ENCODE measurements around the gene PLPP1. TPM values are rescaled to one million over a fixed set of nuclear protein-coding genes. Genes with fewer than 3 reads are reported as not detected.

PLPP1 gene
- total RNA-seq, 1 experiment from 2014 or later = 20.2 TPM

- CTCF ChIA-PET = interaction anchor here (0.8 to 1.0 kb wide), 2 partner anchors 20 to 33 kb away, joined by 3 read pairs; no protein-coding TSS in a partner anchor
- intact Hi-C loops (cut with micrococcal nuclease; ENCODE audit: unreplicated experiment) = no loop called here
- H3K36me3 Mint-ChIP-seq (ENCODE audit: insufficient read depth, unreplicated experiment) = no peaks in the 10 kb centered on the region
- H3K4me3 Mint-ChIP-seq (ENCODE audit: low read depth, unreplicated experiment) = no peak overlapping the region
- TF ChIP-seq CTCF (IDR thresholded peaks at IDR 0.05; ENCODE audit: unreplicated experiment) = no peak
- H3K9me3 Mint-ChIP-seq (ENCODE audit: low read depth, unreplicated experiment) = no peaks in the 10 kb centered on the region
- BruUV-seq (replicated peaks) = no TSS peak
- no peak overlapping the region for H3K27ac Mint-ChIP-seq (ENCODE audit: unreplicated experiment)
- H3K4me1 Mint-ChIP-seq (ENCODE audit: low read depth, unreplicated experiment) = no peaks in the 10 kb centered on the region
- no peaks in the 10 kb centered on the region for H3K27me3 Mint-ChIP-seq (ENCODE audit: unreplicated experiment)
- no peak for DNase-seq
Measured at GRCh38 chr5:55484531-55484930, 50.2 kb downstream of the PLPP1 start.

GRCh38 chr5:55483885-55484284, 50.9 kb downstream of the PLPP1 start:
- no peak for DNase-seq
- TF ChIP-seq CTCF (IDR thresholded peaks at IDR 0.05; ENCODE audit: unreplicated experiment) = no peak
- intact Hi-C loops (cut with micrococcal nuclease; ENCODE audit: unreplicated experiment) = no loop called here
- Mint-ChIP-seq H3K27me3 (ENCODE audit: unreplicated experiment) (no peaks in the 10 kb centered on the region), H3K27ac (ENCODE audit: unreplicated experiment) (no peak overlapping the region), H3K4me3 (ENCODE audit: low read depth, unreplicated experiment) (no peak overlapping the region), H3K36me3 (ENCODE audit: insufficient read depth, unreplicated experiment) (no peaks in the 10 kb centered on the region), H3K4me1 (ENCODE audit: low read depth, unreplicated experiment) (no peaks in the 10 kb centered on the region), H3K9me3 (ENCODE audit: low read depth, unreplicated experiment) (no peaks in the 10 kb centered on the region)
- no TSS peak for BruUV-seq (replicated peaks)
- CTCF ChIA-PET = interaction anchor here (1.0 kb wide), 2 partner anchors 20 to 150 kb away, joined by 3 read pairs; no protein-coding TSS in a partner anchor

- intact Hi-C loops (cut with micrococcal nuclease; ENCODE audit: unreplicated experiment) = no loop called here
- Mint-ChIP-seq H3K9me3 (ENCODE audit: low read depth, unreplicated experiment) (no peaks in the 10 kb centered on the region), H3K36me3 (ENCODE audit: insufficient read depth, unreplicated experiment) (no peaks in the 10 kb centered on the region), H3K4me3 (ENCODE audit: low read depth, unreplicated experiment) (no peak overlapping the region), H3K27ac (ENCODE audit: unreplicated experiment) (no peak overlapping the region), H3K27me3 (ENCODE audit: unreplicated experiment) (no peaks in the 10 kb centered on the region), H3K4me1 (ENCODE audit: low read depth, unreplicated experiment) (no peaks in the 10 kb centered on the region)
- no peak for DNase-seq
- CTCF ChIA-PET = no interaction called here
- TF ChIP-seq CTCF (IDR thresholded peaks at IDR 0.05; ENCODE audit: unreplicated experiment) = no peak
- no TSS peak for BruUV-seq (replicated peaks)
Measured at GRCh38 chr5:55481293-55481855, 53.4 kb downstream of the PLPP1 start.

GRCh38 chr5:55480781-55481180, 54.0 kb downstream of the PLPP1 start:
- no TSS peak for BruUV-seq (replicated peaks)
- CTCF ChIA-PET = interaction anchor here (0.7 kb wide), 1 partner anchor 10 kb away, joined by 3 read pairs; no protein-coding TSS in a partner anchor
- Mint-ChIP-seq H3K27me3 (ENCODE audit: unreplicated experiment) (no peaks in the 10 kb centered on the region), H3K36me3 (ENCODE audit: insufficient read depth, unreplicated experiment) (no peaks in the 10 kb centered on the region), H3K4me3 (ENCODE audit: low read depth, unreplicated experiment) (no peak overlapping the region), H3K27ac (ENCODE audit: unreplicated experiment) (no peak overlapping the region), H3K9me3 (ENCODE audit: low read depth, unreplicated experiment) (no peaks in the 10 kb centered on the region), H3K4me1 (ENCODE audit: low read depth, unreplicated experiment) (no peaks in the 10 kb centered on the region)
- no peak for DNase-seq
- intact Hi-C loops (cut with micrococcal nuclease; ENCODE audit: unreplicated experiment) = no loop called here
- no peak for TF ChIP-seq CTCF (IDR thresholded peaks at IDR 0.05; ENCODE audit: unreplicated experiment)
